Fibroblast of lung (primary cell): ENCODE measurements around the gene ERBB3.

Source experiments
- CTCF ChIP-seq, 2 donors: IDR thresholded peaks in 1 of 2; conservative IDR thresholded peaks in 1 of 2; 1 replicate in 1 of 2; 2 replicates in 1 of 2; pipeline ENCODE4 v1.5.1; 2011 to 2012; ENCODE audit warnings: low read length in 2 of 2, control low read depth in 1 of 2, inconsistent platforms in 1 of 2, low read depth in 1 of 2, mild to moderate bottlenecking in 1 of 2
- EZH2 ChIP-seq: IDR thresholded peaks from 2 replicates; pipeline ENCODE4 v1.5.1; 2012; ENCODE audit warnings: low read length, control low read depth, mild to moderate bottlenecking; ENCODE audit errors: missing control alignments

GRCh38 chr12:56031987-56032386 lies 48.0 kb upstream of the ERBB3 start:
- TF ChIP-seq CTCF (conservative IDR thresholded peaks at IDR 0.05 in 1 of 2, IDR thresholded peaks at IDR 0.05 in 1 of 2; ENCODE audit: low read depth in 1 of 2, low read length in 2 of 2) (no peak), EZH2 (no peak)
